ENCODE data around the gene TRIM7.

DNA sequence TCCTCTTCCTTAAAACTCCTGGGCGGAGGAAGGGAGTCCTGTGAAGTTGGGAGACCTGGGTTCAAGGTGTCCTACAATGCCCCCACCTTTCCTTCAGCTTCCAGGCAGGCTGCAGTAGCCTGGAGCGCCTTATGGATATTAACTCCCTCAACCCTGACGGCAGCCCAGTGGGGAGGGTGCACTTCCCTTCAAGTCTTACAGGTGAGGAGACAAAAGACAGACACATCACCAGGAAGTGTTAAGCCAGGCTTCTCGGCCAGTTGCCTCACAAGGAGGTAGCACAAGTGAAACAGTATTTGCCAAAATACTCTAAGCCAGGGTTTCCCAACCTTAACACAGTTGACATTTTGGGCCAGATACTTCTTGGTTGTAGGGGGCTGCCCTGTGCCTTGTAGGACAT lies 4.2 kb downstream of the TRIM7 start:
- TF ChIP-seq, protein P1, sequence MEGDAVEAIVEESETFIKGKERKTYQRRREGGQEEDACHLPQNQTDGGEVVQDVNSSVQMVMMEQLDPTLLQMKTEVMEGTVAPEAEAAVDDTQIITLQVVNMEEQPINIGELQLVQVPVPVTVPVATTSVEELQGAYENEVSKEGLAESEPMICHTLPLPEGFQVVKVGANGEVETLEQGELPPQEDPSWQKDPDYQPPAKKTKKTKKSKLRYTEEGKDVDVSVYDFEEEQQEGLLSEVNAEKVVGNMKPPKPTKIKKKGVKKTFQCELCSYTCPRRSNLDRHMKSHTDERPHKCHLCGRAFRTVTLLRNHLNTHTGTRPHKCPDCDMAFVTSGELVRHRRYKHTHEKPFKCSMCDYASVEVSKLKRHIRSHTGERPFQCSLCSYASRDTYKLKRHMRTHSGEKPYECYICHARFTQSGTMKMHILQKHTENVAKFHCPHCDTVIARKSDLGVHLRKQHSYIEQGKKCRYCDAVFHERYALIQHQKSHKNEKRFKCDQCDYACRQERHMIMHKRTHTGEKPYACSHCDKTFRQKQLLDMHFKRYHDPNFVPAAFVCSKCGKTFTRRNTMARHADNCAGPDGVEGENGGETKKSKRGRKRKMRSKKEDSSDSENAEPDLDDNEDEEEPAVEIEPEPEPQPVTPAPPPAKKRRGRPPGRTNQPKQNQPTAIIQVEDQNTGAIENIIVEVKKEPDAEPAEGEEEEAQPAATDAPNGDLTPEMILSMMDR (IDR thresholded peaks at IDR 0.05; ENCODE audit: poor library complexity, severe bottlenecking), result no peak
- TF ChIP-seq EP300 (conservative IDR thresholded peaks at IDR 0.05; ENCODE audit: poor library complexity, severe bottlenecking) (no peak), TAF1 (IDR thresholded peaks at IDR 0.05; ENCODE audit: low read depth) (no peak), EZH2 (IDR thresholded peaks at IDR 0.05; ENCODE audit: borderline replicate concordance, insufficient read depth, low read length, poor library complexity, severe bottlenecking) (no peak)
- TF ChIP-seq, protein P2, sequence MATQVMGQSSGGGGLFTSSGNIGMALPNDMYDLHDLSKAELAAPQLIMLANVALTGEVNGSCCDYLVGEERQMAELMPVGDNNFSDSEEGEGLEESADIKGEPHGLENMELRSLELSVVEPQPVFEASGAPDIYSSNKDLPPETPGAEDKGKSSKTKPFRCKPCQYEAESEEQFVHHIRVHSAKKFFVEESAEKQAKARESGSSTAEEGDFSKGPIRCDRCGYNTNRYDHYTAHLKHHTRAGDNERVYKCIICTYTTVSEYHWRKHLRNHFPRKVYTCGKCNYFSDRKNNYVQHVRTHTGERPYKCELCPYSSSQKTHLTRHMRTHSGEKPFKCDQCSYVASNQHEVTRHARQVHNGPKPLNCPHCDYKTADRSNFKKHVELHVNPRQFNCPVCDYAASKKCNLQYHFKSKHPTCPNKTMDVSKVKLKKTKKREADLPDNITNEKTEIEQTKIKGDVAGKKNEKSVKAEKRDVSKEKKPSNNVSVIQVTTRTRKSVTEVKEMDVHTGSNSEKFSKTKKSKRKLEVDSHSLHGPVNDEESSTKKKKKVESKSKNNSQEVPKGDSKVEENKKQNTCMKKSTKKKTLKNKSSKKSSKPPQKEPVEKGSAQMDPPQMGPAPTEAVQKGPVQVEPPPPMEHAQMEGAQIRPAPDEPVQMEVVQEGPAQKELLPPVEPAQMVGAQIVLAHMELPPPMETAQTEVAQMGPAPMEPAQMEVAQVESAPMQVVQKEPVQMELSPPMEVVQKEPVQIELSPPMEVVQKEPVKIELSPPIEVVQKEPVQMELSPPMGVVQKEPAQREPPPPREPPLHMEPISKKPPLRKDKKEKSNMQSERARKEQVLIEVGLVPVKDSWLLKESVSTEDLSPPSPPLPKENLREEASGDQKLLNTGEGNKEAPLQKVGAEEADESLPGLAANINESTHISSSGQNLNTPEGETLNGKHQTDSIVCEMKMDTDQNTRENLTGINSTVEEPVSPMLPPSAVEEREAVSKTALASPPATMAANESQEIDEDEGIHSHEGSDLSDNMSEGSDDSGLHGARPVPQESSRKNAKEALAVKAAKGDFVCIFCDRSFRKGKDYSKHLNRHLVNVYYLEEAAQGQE (IDR thresholded peaks at IDR 0.05; ENCODE audit: borderline replicate concordance), result no peak

Data from neural cell (in vitro differentiated cells).